Activated T-cell treated with anti-CD3 and anti-CD28 coated beads for 4 hours (primary cell): ENCODE results near the gene NPW.
A peak's percentile ranks its signal among the peaks of the same experiment; 100 is the strongest.

Experiments used
- DNase-seq: peaks from one replicate; pipeline ENCODE4 v3.0.0-alpha.2; 2020

NPW gene

DNA sequence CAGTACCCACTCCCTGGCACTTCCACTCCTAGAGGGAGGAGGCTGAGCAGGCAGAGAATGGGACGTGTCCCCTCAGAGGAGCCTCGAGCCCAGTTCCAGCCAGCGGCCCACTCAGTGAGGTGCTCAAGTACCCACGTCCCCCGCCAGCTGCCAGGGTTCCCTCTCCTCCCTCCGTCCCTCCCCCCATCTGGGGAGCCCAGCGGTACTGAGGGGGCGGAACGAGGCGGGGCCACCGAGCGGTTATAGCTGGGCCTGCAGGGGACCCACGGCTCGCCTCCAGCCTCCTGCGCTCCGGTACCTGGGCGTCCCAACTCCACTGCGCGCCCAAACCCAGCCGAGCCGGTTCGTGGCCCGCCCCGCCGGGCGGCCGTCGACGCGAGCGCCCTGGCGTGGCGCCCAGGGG, at the start of gene NPW:
Gene NPW (plus strand): TSS at position 268 of the 403 bp plus-strand sequence.
- DNase-seq = no peak

DNA sequence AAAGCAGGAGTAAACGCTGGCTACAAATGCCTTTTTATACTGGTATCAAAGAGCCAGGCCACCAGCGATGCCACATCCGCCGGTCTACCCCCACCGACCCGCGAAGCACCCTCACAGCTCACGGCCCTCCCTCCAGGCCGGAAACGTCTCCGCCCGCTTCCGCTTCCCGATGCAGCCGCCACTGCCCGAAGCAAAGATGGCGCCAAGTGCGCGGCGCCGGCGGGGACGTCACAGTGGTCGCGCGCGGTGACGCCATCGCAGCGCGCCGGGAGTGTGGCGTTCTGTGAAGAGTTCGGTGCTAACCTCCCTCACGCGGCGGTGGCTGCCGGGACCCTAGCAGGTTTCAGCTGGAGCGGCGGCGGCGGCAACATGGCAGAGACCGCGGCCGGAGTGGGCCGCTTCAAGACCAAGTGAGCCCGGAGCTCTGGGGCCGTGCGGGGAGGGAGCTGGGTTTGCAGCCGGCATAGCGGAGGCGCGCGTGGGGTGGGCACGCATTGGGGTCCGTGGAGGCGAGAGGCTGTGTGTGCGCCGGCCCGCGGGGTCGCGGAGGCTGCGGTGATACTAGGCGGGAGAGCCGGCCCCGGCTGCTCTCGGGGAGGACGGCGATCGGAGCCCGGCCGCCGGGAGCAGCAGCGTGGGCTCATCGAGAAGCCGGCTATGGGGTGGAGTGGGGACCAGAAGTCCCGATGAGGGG, 47.6 kb upstream of the NPW start, which contains the start of gene TBL3:
Gene TBL3 (plus strand): TSS at position 258 of the 694 bp plus-strand sequence. CDS start 112 bp downstream, at position 370.
- peak; percentile 93 for DNase-seq

DNA sequence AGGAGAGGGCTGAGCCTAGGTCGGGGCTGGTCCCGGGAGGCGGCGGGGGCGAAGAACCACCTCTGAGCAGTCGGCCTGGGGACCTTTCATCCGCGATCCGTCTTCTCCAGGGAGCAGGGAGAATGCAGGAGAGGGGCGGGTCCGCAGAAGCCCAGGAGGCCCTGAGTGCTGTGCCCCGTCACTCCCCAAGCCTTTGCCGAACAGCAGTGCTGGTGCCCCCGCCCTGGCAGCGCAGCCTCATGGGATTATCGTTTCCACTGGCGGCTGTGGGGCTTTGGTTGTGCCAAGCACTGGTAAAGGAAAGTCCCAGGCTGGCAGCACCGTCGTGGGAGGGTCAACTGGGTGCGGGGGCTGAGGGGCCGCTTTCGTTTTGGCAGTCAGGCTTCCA, 47.1 kb upstream of the NPW start:
- DNase-seq = no peak

- DNase-seq = no peak
Observed at GRCh38 chr16:1973461-1974156, 46.0 kb upstream of the NPW start.

GRCh38 chr16:1974157-1975070, 45.2 kb upstream of the NPW start:
- no peak for DNase-seq

GRCh38 chr16:1975432-1976215, 44.0 kb upstream of the NPW start:
- no peak for DNase-seq

DNA sequence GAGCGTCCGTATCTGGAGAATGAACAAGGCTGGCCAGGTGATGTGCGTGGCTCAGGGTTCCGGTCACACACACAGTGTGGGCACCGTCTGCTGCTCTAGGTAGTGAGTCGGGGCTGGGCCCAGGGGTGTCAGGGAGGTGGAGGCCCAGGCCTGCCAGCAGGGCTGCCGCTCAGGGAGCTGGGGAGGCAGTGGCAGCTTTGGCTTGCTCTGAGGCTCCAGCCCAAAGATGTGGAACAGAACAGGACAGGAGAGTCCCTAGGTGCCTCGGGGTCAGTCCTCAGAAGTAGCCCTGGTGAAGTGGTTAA, 43.4 kb upstream of the NPW start:
- DNase-seq = no peak

GRCh38 chr16:1976951-1977874, 42.4 kb upstream of the NPW start:
- no peak for DNase-seq

- DNase-seq = no peak
Observed at GRCh38 chr16:1977875-1978268, 41.7 kb upstream of the NPW start.

- DNase-seq = no peak
Observed at GRCh38 chr16:1978476-1979120, 41.0 kb upstream of the NPW start.

DNA sequence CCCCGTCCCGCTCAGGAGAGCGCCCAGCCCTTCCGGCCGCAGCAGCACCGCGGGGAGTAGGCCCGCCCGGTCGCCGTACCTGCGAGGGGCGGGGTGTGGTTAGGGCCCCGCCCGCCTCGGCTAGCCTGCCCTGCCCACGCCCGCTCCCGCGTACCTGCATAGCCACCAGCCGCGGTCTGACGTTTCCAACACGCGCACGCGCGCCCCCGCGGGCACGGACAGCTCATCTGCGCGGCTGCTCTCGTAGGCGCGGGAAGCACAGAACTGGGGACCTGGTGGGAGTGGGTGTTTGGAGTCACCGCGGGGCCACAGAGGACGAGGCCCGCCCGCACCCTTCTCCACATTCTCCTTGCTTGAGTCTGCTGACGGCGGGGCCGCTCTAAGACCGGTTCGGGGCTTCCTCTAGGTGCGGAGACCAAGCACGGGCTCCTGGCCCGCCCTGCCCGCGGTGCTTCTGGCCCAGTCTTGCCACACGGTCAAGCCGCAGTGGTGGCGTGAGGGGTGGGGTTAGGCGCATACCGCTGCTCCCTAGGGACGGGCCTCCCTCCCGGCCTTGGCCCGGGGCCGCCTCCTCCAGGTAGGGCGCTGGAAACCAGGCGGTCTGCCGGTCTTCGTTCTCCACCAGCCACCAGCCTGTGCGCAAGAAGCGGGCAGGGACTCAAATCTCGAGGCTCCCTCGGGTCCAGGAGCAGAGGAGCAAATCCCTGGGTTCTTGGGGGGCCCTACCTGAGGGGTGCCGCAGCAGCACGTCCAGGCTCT, 40.1 kb upstream of the NPW start:
- no peak for DNase-seq

DNA sequence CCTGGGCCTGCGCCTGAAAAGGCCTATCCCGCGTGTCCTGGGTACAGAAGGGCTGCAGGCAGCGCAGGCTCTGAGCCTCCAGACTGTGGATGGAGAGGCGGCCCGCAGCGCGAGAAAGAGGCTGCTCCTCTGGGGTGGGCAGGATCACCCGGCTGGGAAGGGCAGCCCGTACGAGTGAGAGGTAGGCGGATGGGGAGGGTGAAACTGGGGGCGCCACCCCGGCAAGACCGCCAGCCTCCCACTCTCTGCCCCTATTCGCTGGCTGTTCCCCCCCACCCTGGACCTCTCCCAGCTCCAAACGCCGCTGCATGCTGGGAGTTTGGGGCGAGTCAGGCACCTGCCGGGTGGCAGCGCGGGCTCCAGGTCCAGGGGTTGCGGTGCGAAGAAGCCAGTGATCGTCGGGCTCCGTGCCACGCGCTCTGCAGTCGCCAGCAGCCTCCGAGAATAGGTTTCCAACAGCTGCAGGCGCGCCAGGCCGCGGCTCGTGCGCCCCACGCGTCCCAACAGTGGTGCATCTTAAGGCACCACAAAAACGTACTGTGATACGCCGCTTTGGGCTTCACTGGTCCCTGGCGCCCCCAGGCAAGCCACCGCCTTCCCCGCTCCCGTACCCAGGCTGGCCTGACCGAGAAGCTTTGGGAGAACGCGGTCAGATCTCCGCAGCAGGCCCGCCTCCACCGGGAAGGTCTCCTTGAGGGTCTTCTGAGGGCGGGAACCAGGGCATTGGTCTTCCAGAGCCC, 39.4 kb upstream of the NPW start:
- no peak for DNase-seq

DNA sequence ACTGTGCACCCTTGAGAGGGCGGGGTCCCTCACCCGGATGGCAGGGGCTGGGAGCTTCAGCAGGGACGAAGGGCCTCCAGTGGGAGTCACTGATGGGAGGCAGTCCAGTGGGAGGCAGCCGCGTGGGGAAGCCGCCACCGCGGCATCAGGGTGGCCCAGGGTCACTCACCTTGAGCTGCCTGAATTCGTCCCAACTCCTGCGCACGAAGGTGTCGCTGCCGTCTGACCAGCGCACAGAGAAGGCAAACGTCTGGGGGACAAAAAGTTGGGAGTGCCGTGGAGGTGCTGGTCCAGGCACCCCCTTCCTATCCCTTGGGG, 38.9 kb upstream of the NPW start:
- no peak for DNase-seq

- no peak for DNase-seq
Observed at GRCh38 chr16:1981398-1981836, 38.2 kb upstream of the NPW start, which contains the start of gene NOXO1. Gene NOXO1, minus strand, starts transcription at chr16:1981469. Its CDS starts 290 bp downstream, at chr16:1981179.

- DNase-seq = no peak
Observed at GRCh38 chr16:1982013-1982433, 37.6 kb upstream of the NPW start.

DNA sequence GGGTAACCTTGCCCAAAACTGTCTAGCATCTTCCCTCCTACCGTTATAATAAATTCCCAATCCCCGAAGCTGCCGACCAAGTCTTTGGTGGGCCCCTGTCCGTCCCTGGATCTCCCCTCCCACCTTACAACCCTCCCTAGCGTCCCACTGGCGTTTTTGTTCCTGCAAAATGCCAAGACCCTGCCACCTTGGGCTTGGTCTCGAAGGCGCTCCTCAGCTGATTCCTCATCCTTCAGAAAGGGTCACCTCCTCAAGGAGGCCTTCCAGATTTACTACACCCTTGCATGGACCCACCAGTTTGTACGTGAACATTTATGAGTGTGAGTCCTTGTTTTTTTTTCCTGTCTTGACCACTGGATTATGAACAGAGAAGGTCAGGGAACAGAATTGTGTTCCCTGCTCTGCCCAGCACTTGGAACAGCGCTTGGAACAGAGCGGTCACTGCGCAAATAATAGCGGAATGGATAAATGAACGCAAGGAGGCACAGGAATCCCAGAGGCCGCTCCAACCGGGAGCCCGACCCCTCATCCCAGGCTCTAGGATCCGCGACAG, 36.5 kb upstream of the NPW start:
- DNase-seq = no peak

DNA sequence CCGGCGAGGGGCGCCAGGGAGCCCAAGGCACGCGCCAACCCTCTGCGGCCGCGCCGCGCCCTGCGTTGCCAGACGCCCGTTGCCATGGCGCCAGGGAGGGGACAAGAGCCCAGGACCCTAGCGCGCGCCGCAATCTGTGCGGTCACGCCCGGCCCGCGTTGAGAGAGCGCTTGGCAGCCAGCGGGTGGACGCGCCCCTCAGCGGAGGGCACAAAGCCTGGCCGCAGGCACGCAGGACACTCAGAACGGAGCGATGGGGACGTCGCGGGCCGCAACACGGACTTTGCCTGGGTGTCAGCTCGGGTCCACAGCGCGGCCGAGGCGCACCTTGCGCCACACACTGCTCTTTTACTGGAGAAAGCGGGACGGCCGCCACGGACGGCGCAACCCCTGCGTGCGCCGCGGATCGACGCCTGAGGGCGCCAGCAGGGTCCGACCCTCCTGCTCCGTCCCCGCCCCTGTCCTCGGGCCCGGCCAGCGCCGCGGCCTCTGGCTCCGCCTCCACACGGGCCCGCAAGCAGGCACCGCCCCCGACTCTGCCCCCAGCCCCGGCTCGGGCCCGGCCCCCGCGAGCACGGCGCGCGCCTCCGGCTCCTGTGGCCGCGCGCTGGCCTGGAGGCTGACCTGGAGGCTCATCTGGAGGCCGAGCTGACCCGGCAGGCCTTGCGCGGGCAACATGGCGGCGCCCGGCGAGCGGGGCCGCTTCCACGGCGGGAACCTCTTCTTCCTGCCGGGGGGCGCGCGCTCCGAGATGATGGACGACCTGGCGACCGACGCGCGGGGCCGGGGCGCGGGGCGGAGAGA, 35.8 kb upstream of the NPW start, which contains the start of gene GFER:
Gene GFER (plus strand): TSS at position 650 of the 803 bp plus-strand sequence. CDS start 26 bp downstream, at position 676.
- DNase-seq = no peak
